GM18858 (cell line): Measurements from ENCODE around the gene TMOD2.
"Not testable (repeated sequence)": the region's sequence is repeated elsewhere in the genome, so short reads cannot be mapped to it uniquely, and the experiment has no call there.

Source experiments
- ATAC-seq: cut with Tn5 transposase; IDR thresholded peaks from one replicate; pipeline ENCODE4 v1.9.1; 2021; ENCODE audit not compliant: unreplicated experiment

TMOD2 gene

GRCh38 chr15:51770902-51771301 is 19.5 kb downstream of the TMOD2 start:
- no peak for ATAC-seq

- no peak for ATAC-seq
These were observed 20.4 kb downstream of the TMOD2 start for GRCh38 chr15:51771773-51772172.

- ATAC-seq: no peak
These were observed 23.5 kb downstream of the TMOD2 start for GRCh38 chr15:51774916-51775315.

- ATAC-seq: no peak
These were observed 24.8 kb downstream of the TMOD2 start for GRCh38 chr15:51775967-51776816.

- ATAC-seq: no peak
These were observed 25.7 kb downstream of the TMOD2 start for GRCh38 chr15:51776952-51777569.

GRCh38 chr15:51780636-51781035 is 29.2 kb downstream of the TMOD2 start:
- ATAC-seq: no peak

GRCh38 chr15:51781506-51781905 is 30.1 kb downstream of the TMOD2 start:
- ATAC-seq: no peak

- ATAC-seq: no peak
These were observed 31.0 kb downstream of the TMOD2 start for GRCh38 chr15:51782357-51782896.

- no peak for ATAC-seq
These were observed 32.6 kb downstream of the TMOD2 start for GRCh38 chr15:51783967-51784366.

- ATAC-seq: not testable (repeated sequence)
These were observed 35.7 kb downstream of the TMOD2 start for GRCh38 chr15:51787130-51787529.

- ATAC-seq: not testable (repeated sequence)
These were observed 41.1 kb downstream of the TMOD2 start for GRCh38 chr15:51792474-51792873.

- ATAC-seq: no peak
These were observed 42.3 kb downstream of the TMOD2 start for GRCh38 chr15:51793521-51794305.

GRCh38 chr15:51796847-51797401 is 45.5 kb downstream of the TMOD2 start:
- ATAC-seq: no peak

GRCh38 chr15:51798281-51798680 is 46.9 kb downstream of the TMOD2 start:
- no peak for ATAC-seq

- no peak for ATAC-seq
These were observed 48.2 kb downstream of the TMOD2 start for GRCh38 chr15:51799282-51800252.

- ATAC-seq: no peak
These were observed 50.0 kb downstream of the TMOD2 start for GRCh38 chr15:51801391-51801835.

GRCh38 chr15:51802593-51802992 is 51.2 kb downstream of the TMOD2 start:
- ATAC-seq: no peak

GRCh38 chr15:51803965-51804364 is 52.6 kb downstream of the TMOD2 start:
- ATAC-seq: no peak

GRCh38 chr15:51806123-51806522 is 54.7 kb downstream of the TMOD2 start:
- ATAC-seq: no peak

GRCh38 chr15:51809457-51809856 is 58.1 kb downstream of the TMOD2 start:
- no peak for ATAC-seq
